Subcutaneous adipose tissue (tissue), 4 donors: ENCODE data around the gene KLHL35. TPM values are rescaled to one million over a fixed set of nuclear protein-coding genes. Genes with fewer than 3 reads are reported as not detected.

Experiments used
- small RNA-seq: library from RNA; depleted of rRNA; stranded (forward); fragments of <200 nt; gene quantifications from one replicate; pipeline ENCODE3, GENCODE V24; 2016
- total RNA-seq, 4 donors: library from RNA; depleted of rRNA; stranded (reverse); fragments of >200 nt; gene quantifications; one replicate each; pipeline ENCODE4 v1.1.0, GENCODE V29; 2016
- TF ChIP-seq, protein P1 (sequence below): fragments of 450-650 bp; IDR thresholded peaks from one replicate; pipeline ENCODE4 v1.5.1; 2016; ENCODE audit warnings: low read depth, mild to moderate bottlenecking, control low read depth, antibody characterized with exemption, moderate library complexity

KLHL35 gene
- total RNA-seq, 4 donors from 2014 or later = 0.82 to 1.3 (median 1.1) TPM; not detected in 1

DNA sequence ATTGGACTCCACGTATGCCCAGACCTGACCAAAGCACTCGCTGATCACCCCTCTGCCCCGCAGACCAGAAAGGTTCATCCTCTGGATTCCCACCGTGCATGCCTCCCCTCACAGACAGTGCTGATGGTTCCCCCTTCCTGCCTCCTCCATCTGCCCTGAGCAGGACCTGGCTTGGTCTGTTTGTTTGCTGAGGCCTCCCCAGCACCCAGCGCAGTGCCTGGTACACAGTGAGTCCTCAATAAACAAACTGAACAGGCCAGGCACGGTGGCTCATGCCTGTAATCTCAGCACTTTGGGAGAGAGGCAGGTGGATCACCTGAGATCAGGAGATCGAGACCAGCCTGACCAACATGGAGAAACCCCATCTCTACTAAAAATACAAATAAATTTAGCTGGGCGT, 57.4 kb downstream of the KLHL35 start:
- TF ChIP-seq, protein P1, sequence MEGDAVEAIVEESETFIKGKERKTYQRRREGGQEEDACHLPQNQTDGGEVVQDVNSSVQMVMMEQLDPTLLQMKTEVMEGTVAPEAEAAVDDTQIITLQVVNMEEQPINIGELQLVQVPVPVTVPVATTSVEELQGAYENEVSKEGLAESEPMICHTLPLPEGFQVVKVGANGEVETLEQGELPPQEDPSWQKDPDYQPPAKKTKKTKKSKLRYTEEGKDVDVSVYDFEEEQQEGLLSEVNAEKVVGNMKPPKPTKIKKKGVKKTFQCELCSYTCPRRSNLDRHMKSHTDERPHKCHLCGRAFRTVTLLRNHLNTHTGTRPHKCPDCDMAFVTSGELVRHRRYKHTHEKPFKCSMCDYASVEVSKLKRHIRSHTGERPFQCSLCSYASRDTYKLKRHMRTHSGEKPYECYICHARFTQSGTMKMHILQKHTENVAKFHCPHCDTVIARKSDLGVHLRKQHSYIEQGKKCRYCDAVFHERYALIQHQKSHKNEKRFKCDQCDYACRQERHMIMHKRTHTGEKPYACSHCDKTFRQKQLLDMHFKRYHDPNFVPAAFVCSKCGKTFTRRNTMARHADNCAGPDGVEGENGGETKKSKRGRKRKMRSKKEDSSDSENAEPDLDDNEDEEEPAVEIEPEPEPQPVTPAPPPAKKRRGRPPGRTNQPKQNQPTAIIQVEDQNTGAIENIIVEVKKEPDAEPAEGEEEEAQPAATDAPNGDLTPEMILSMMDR = no peak

DNA sequence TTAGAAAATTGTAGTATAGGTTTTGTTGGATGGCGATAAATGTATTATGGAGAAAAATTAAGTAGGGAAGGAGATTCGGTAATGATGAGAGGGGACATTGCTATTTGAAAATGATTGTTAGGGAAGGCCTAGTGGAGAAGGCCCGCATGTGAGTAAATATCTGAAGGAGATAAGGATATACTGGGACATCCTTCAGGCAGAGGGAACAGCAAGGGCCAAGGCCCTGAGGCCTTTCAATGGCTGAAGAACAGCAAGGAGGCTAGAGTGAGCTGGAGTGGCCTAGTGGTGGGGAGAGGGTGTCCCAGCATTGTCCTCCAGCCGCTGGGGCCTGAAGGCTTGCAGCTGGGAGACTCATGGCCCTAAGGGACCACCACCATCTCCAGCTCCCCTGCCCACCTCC, 58.4 kb downstream of the KLHL35 start:
- TF ChIP-seq, protein P1 = no peak

DNA sequence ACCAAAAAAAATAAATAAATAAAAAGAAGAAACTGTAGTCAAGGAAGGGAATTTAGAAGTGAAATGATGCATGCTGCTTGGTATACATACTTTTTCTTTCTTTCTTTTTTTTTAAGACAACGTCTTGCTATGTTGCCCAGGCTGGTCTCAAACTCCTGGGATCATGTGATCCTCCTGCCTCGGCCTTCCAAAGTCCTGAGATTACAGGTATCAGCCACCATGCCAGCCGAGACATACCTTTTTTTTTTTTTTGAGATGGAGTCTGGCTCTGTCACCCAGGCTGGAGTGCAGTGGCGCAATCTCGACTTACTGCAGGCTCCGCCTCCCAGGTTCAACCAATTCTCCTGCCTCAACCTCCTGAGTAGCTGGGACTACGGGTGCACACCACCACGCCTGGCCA, 59.8 kb downstream of the KLHL35 start:
- TF ChIP-seq, protein P1 = no peak

Small RNAs within 50 kb of the gene (small RNA-seq; reads per million reads assigned to genes)
- gene SNORD15A (not detected), gene SNORD15B (160 reads per million, percentile 98 among the genes with 10 or more reads in this experiment)

Other genes starting within 250 kb of the KLHL35 start
- under 1 TPM in 2 of 4 donors, not detected in 2; 0.22 to 0.65 TPM for gene TPBGL, start 192.4 kb downstream of the KLHL35 start, total RNA-seq
- gene ARRB1, start 81.5 kb downstream of the KLHL35 start, total RNA-seq = 100 to 1,000 TPM in 1 of 4 donors, 10 to 100 TPM in 3; 34.8 to 125 (median 63.0) TPM
- 100 to 1,000 TPM; 529 to 907 (median 716) TPM for gene RPS3, start 33.7 kb downstream of the KLHL35 start, total RNA-seq
- gene GDPD5, start 92.7 kb upstream of the KLHL35 start, total RNA-seq = 10 to 100 TPM; 19.2 to 96.8 (median 32.6) TPM
- gene SERPINH1, start 129.1 kb upstream of the KLHL35 start, total RNA-seq = 100 to 1,000 TPM; 149 to 226 (median 173) TPM
- gene MAP6, start 235.8 kb upstream of the KLHL35 start, total RNA-seq = 1 to 10 TPM; 2.0 to 5.1 (median 4.0) TPM